OCI-LY1 (cell line): ENCODE data around the gene ARRDC5.

ENCODE experiments used
- CTCF ChIP-seq: fragments of 200-600 bp; sonication (generic), shearing (Covaris generic); IDR thresholded peaks from 2 replicates; pipeline ENCODE4 v1.5.1; 2017; ENCODE audit warnings: mild to moderate bottlenecking, antibody characterized with exemption, low read length, moderate library complexity, mixed read lengths
- EZH2 ChIP-seq: fragments of 200-600 bp; sonication (generic), shearing (Covaris generic); IDR thresholded peaks from 2 replicates; pipeline ENCODE4 v1.8.0; 2017; ENCODE audit warnings: borderline replicate concordance, mixed run types, mild to moderate bottlenecking, antibody characterized with exemption, low read length, moderate library complexity, mixed read lengths

- no peak for TF ChIP-seq CTCF
- TF ChIP-seq EZH2: no peak
Measured at GRCh38 chr19:4878491-4878968, 24.2 kb downstream of the ARRDC5 start.
